ENCODE results near the gene BEX4. TPM values are rescaled to one million over a fixed set of nuclear protein-coding genes. Genes with fewer than 3 reads are reported as not detected.
"Not testable (repeated sequence)": the region's sequence is repeated elsewhere in the genome, so short reads cannot be mapped to it uniquely, and the experiment has no call there.

Gene BEX4
- 1 to 10 TPM in 1 of 6 experiments, under 1 TPM in 5; 0.19 to 1.4 (median 0.32) TPM for total RNA-seq (2021; fragmentation: NEBNext Ultra II Directional; extraction: Animal tissue kit (Norgen Biotek cat#: 25700))
- long read RNA-seq: 0 reads

- no peaks in the 10 kb centered on the region for H3K9me3 Mint-ChIP-seq
- peak within 1 kb of the TSS; percentile 71 for H3K4me3 Mint-ChIP-seq
Measured at GRCh38 chrX:103214870-103215424, at the start of gene BEX4. TSS of gene BEX4 (plus strand) at chrX:103215108. CDS start at chrX:103216154, 1,046 bp downstream.

GRCh38 chrX:103170216-103170615 is 44.7 kb upstream of the BEX4 start:
- H3K4me3 Mint-ChIP-seq: no peak overlapping the region
- no peak for TF ChIP-seq CTCF (IDR thresholded peaks at IDR 0.05)
- peak; percentile 20 for DNase-seq

More at GRCh38 chrX:103214870-103215424, at the start of gene BEX4:
- TF ChIP-seq CTCF (IDR thresholded peaks at IDR 0.05): no peak
- H3K36me3 Mint-ChIP-seq (ENCODE audit: low read depth): no peaks in the 10 kb centered on the region
- H3K4me1 Mint-ChIP-seq (ENCODE audit: low read depth): peaks cover 5% of the 10 kb centered on the region; the same call in 1 of the 2 replicates
- H3K27ac Mint-ChIP-seq: no peak within 1 kb of the TSS
- DNase-seq: peak; percentile 12
- H3K27me3 Mint-ChIP-seq (ENCODE audit: insufficient read depth): peaks cover 2% of the 10 kb centered on the region

GRCh38 chrX:103171353-103171752 is 43.6 kb upstream of the BEX4 start:
- no peak for DNase-seq
- Mint-ChIP-seq H3K36me3 (ENCODE audit: low read depth) (no peaks in the 10 kb centered on the region), H3K27me3 (ENCODE audit: insufficient read depth) (peaks cover 1% of the 10 kb centered on the region), H3K4me3 (no peak overlapping the region), H3K9me3 (no peaks in the 10 kb centered on the region), H3K4me1 (ENCODE audit: low read depth) (peaks cover 10% of the 10 kb centered on the region; the same call in 1 of the 2 replicates), H3K27ac (no peak overlapping the region)
- no peak for TF ChIP-seq CTCF (IDR thresholded peaks at IDR 0.05)

More at GRCh38 chrX:103170216-103170615, 44.7 kb upstream of the BEX4 start:
- no peaks in the 10 kb centered on the region for H3K36me3 Mint-ChIP-seq (ENCODE audit: low read depth)
- H3K4me1 Mint-ChIP-seq (ENCODE audit: low read depth): peaks cover 5% of the 10 kb centered on the region; the same call in 1 of the 2 replicates
- no peak overlapping the region; the same call in 1 of the 2 replicates for H3K27ac Mint-ChIP-seq
- H3K27me3 Mint-ChIP-seq (ENCODE audit: insufficient read depth): peaks cover 5% of the 10 kb centered on the region
- H3K9me3 Mint-ChIP-seq: no peaks in the 10 kb centered on the region

- not testable (repeated sequence) for H3K36me3 Mint-ChIP-seq (ENCODE audit: low read depth); H3K27me3 Mint-ChIP-seq (ENCODE audit: insufficient read depth); H3K27ac Mint-ChIP-seq; DNase-seq; H3K9me3 Mint-ChIP-seq; H3K4me1 Mint-ChIP-seq (ENCODE audit: low read depth); H3K4me3 Mint-ChIP-seq
Measured at GRCh38 chrX:103175256-103175655, 39.7 kb upstream of the BEX4 start.

GRCh38 chrX:103175944-103176753 is 38.8 kb upstream of the BEX4 start:
- H3K4me1 Mint-ChIP-seq (ENCODE audit: low read depth): peaks cover 6% of the 10 kb centered on the region; the same call in 1 of the 2 replicates
- DNase-seq: peak; percentile 34
- peak; percentile 82 for TF ChIP-seq CTCF (IDR thresholded peaks at IDR 0.05)
- no peaks in the 10 kb centered on the region for H3K9me3 Mint-ChIP-seq
- no peak overlapping the region for H3K27ac Mint-ChIP-seq
- H3K36me3 Mint-ChIP-seq (ENCODE audit: low read depth): no peaks in the 10 kb centered on the region
- peak overlapping the region; percentile 81 for H3K4me3 Mint-ChIP-seq
- peaks cover 7% of the 10 kb centered on the region for H3K27me3 Mint-ChIP-seq (ENCODE audit: insufficient read depth)

- DNase-seq: no peak
- Mint-ChIP-seq H3K4me1 (ENCODE audit: low read depth) (peaks cover 6% of the 10 kb centered on the region; the same call in 1 of the 2 replicates), H3K27me3 (ENCODE audit: insufficient read depth) (peaks cover 7% of the 10 kb centered on the region), H3K9me3 (no peaks in the 10 kb centered on the region), H3K27ac (no peak overlapping the region), H3K36me3 (ENCODE audit: low read depth) (no peaks in the 10 kb centered on the region), H3K4me3 (no peak overlapping the region)
- no peak for TF ChIP-seq CTCF (IDR thresholded peaks at IDR 0.05)
Measured at GRCh38 chrX:103177556-103177955, 37.4 kb upstream of the BEX4 start.
